HepG2 (cell line): ENCODE measurements around the gene NLRP14. TPM values are rescaled to one million over a fixed set of nuclear protein-coding genes. Genes with fewer than 3 reads are reported as not detected.

ENCODE experiments used
- ATAC-seq: fragments of 200-7000 bp; cut with Tn5 transposase; 3 replicates; pipeline ENCODE4 v1.9.1; 2020; ENCODE audit warnings: mild to moderate bottlenecking, moderate library complexity
- BruUV-seq: library from RNA; stranded (reverse); fragments of 400-500 nt; replicated peaks from 2 replicates; lab custom pipeline; 2021; lab: Mats Ljungman, UMichigan
- CTCF ChIA-PET: fragments of 300-600 bp; formaldehyde crosslinking; extraction: SDS; loops from one replicate; lab custom pipeline; 2021; ENCODE audit warnings: low total read pairs, inconsistent platforms, low intra/inter-chr PET ratio; lab: Yijun Ruan, JAX
- POLR2A ChIA-PET: fragments of 350-600 bp; sonication (Branson Sonifier 250); formaldehyde crosslinking; loops from one replicate; lab custom pipeline; 2020; ENCODE audit warnings: antibody characterized with exemption, inconsistent platforms; lab: Yijun Ruan, JAX
- DNase-seq: peaks from one replicate; pipeline ENCODE4 v3.0.0-alpha.2; 2015; ENCODE audit warnings: low spot score
- FAIRE-seq: peaks from 3 replicates; lab custom pipeline; 2011; peaks lifted over from hg19 to GRCh38; lab: Jason Lieb, UNC
- H2AFZ ChIP-seq: one replicate; pipeline ENCODE4 v1.6.1; 2011; ENCODE audit warnings: low read length, inconsistent platforms
- H3K27ac ChIP-seq: fragments of 300-600 bp; 3 replicates; pipeline ENCODE4 v1.8.0; 2011; ENCODE audit warnings: mixed run types, mild to moderate bottlenecking, mixed read lengths, low read length, inconsistent platforms; ENCODE audit not compliant: insufficient read depth; ENCODE audit errors: extremely low read length
- H3K27me3 ChIP-seq, 2 experiments: fragments of 200-600 bp in 1 of 2; 2 replicates in 1 of 2; 3 replicates in 1 of 2; pipeline versions ENCODE4 v1.6.0 to v1.8.0; 2011; ENCODE audit warnings: low read length in 2 of 2, mild to moderate bottlenecking in 2 of 2, moderate library complexity in 2 of 2, inconsistent platforms in 1 of 2; ENCODE audit not compliant: insufficient read depth in 2 of 2, control insufficient read depth in 1 of 2
- H3K36me3 ChIP-seq, 2 experiments: fragments of 200-600 bp in 1 of 2; replicated peaks in 1 of 2; 2 replicates in 1 of 2; 3 replicates in 1 of 2; pipeline versions ENCODE4 v1.5.1 to v1.8.0; 2011; ENCODE audit warnings: low read length in 2 of 2, inconsistent platforms in 1 of 2; ENCODE audit not compliant: insufficient read depth in 2 of 2, control insufficient read depth in 1 of 2
- H3K4me1 ChIP-seq: 2 replicates; pipeline ENCODE4 v1.5.1; 2012; ENCODE audit warnings: low read length, inconsistent platforms; ENCODE audit not compliant: insufficient read depth
- H3K4me2 ChIP-seq: 2 replicates; pipeline ENCODE4 v1.6.0; 2011; ENCODE audit warnings: low read depth, low read length, inconsistent platforms
- H3K4me3 ChIP-seq, 3 experiments: fragments of 200-600 bp in 1 of 3; sonication (generic), shearing (Covaris generic) in 1 of 3; replicated peaks in 1 of 3; 2 replicates each; pipeline ENCODE4 v1.5.1; 2011 to 2016; ENCODE audit warnings: low read length in 3 of 3, inconsistent platforms in 2 of 3, low read depth in 2 of 3, mild to moderate bottlenecking in 2 of 3, control low read depth in 1 of 3, mixed read lengths in 1 of 3; ENCODE audit not compliant: insufficient read depth in 1 of 3
- H3K79me2 ChIP-seq: one replicate; pipeline ENCODE4 v1.6.1; 2011; ENCODE audit warnings: low read length, inconsistent platforms; ENCODE audit not compliant: insufficient read depth
- H3K9ac ChIP-seq: 2 replicates; pipeline ENCODE4 v1.6.0; 2011; ENCODE audit warnings: mild to moderate bottlenecking, low read depth, low read length, inconsistent platforms; ENCODE audit not compliant: insufficient read depth
- H3K9me3 ChIP-seq: 2 replicates; pipeline ENCODE4 v1.5.1; 2012; ENCODE audit warnings: mild to moderate bottlenecking, low read length
- H4K20me1 ChIP-seq: 2 replicates; pipeline ENCODE4 v1.6.0; 2011; ENCODE audit warnings: inconsistent platforms, mild to moderate bottlenecking, low read length, moderate library complexity; ENCODE audit not compliant: insufficient read depth
- ETV5 ChIP-seq: IDR thresholded peaks from 2 replicates; pipeline ENCODE4 v1.6.1; 2018; ENCODE audit warnings: missing biosample characterization, missing genetic modification reagents, inconsistent platforms, borderline replicate concordance
- GZF1 ChIP-seq: sonication (generic); formaldehyde crosslinking; IDR thresholded peaks from 2 replicates; pipeline ENCODE4 v1.5.1; 2020; ENCODE audit warnings: mild to moderate bottlenecking, missing genetic modification reagents
- HMGA1 ChIP-seq: sonication (generic); formaldehyde crosslinking; conservative IDR thresholded peaks from 2 replicates; pipeline ENCODE4 v1.4.0; 2020; ENCODE audit warnings: missing genetic modification reagents
- KMT2A ChIP-seq: sonication (generic); formaldehyde crosslinking; IDR thresholded peaks from 2 replicates; pipeline ENCODE4 v1.4.0; 2020; ENCODE audit warnings: missing genetic modification reagents
- NCOA2 ChIP-seq: sonication (generic); formaldehyde crosslinking; IDR thresholded peaks from 2 replicates; pipeline ENCODE4 v1.8.0; 2022; ENCODE audit warnings: inconsistent platforms
- NFIC ChIP-seq: IDR thresholded peaks from 2 replicates; pipeline ENCODE4 v1.6.1; 2012; ENCODE audit warnings: mild to moderate bottlenecking, low read length, inconsistent platforms
- RNF2 ChIP-seq: fragments of 450-650 bp; conservative IDR thresholded peaks from 2 replicates; pipeline ENCODE4 v1.6.1; 2016; ENCODE audit warnings: low read depth
- SNRNP70 ChIP-seq: fragments of 200-400 bp; formaldehyde crosslinking; IDR thresholded peaks from 2 replicates; pipeline ENCODE4 v1.6.1; 2017; ENCODE audit warnings: mild to moderate bottlenecking, low read depth, low read length, moderate library complexity
- SYNCRIP ChIP-seq: fragments of 200-400 bp; formaldehyde crosslinking; IDR thresholded peaks from 2 replicates; pipeline ENCODE4 v1.6.1; 2018; ENCODE audit warnings: mild to moderate bottlenecking, low read depth, low read length; ENCODE audit not compliant: insufficient read depth
- XBP1 ChIP-seq: sonication (generic); formaldehyde crosslinking; IDR thresholded peaks from 2 replicates; pipeline ENCODE4 v1.5.0; 2020; ENCODE audit warnings: missing genetic modification reagents
- YY1 ChIP-seq: IDR thresholded peaks from 2 replicates; pipeline ENCODE4 v1.6.1; 2011; ENCODE audit warnings: low read length, low read depth, moderate library complexity, mild to moderate bottlenecking; ENCODE audit not compliant: insufficient read depth, insufficient replicate concordance
- ZBTB21 ChIP-seq: sonication (generic); formaldehyde crosslinking; IDR thresholded peaks from 2 replicates; pipeline ENCODE4 v1.4.0; 2020; ENCODE audit warnings: missing genetic modification reagents
- ZNF598 ChIP-seq: sonication (generic); formaldehyde crosslinking; IDR thresholded peaks from 2 replicates; pipeline ENCODE4 v1.5.1; 2020; ENCODE audit warnings: mild to moderate bottlenecking, missing genetic modification reagents, borderline replicate concordance
- ZNF672 ChIP-seq: sonication (generic); formaldehyde crosslinking; IDR thresholded peaks from 2 replicates; pipeline ENCODE4 v1.8.1; 2022; ENCODE audit warnings: missing genetic modification reagents
- WGBS: methylation state at CpG from one replicate; pipeline ENCODE4 v1.1.6; 2017; ENCODE audit warnings: low lambda C conversion rate; 5-methylcytosine and 5-hydroxymethylcytosine counted together
- in situ Hi-C: cut with HindIII; loops from 2 replicates; pipeline ENCODE4 v1.10.0; 2017; ENCODE audit warnings: low pct_unique_long_range_greater_than_20kb; ENCODE audit not compliant: extremely low pct_ligation_motif_present
- intact Hi-C: fragments of 100-400 bp; cut with micrococcal nuclease; formaldehyde crosslinking; loops from one replicate; pipeline ENCODE4 v1.10.0; 2022; ENCODE audit not compliant: unreplicated experiment
- polyA plus RNA-seq, 8 experiments: library from polyadenylated mRNA; depleted of rRNA in 3 of 8; stranded (reverse) in 7 of 8; unstranded in 1 of 8; fragments of >200 nt; fragmentation: Illumina TruSeq in 4 of 8; extraction: Trizol in 4 of 8; gene quantifications; 2 replicates each; pipeline versions ENCODE4 v1.2.1 to v1.2.3, GENCODE V29; 2011 to 2016; ENCODE audit warnings: low read depth in 4 of 8, missing spikeins in 1 of 8, mixed read lengths in 1 of 8; ENCODE audit not compliant: insufficient read depth in 1 of 8
- total RNA-seq, 5 experiments: library from RNA; depleted of rRNA; stranded (reverse); fragments of >200 nt; fragmentation: Illumina TruSeq; extraction: Trizol; gene quantifications; 2 replicates each; pipeline ENCODE4 v1.2.3, GENCODE V29; 2016; ENCODE audit warnings: low read depth in 1 of 5
- TF ChIP-seq, protein P1 (sequence below), 2 experiments: sonication (generic) in 1 of 2; formaldehyde crosslinking in 1 of 2; IDR thresholded peaks; 2 replicates each; pipeline versions ENCODE4 v1.5.1 to v1.6.1; 2011 to 2020; ENCODE audit warnings: borderline replicate concordance in 1 of 2, low read depth in 1 of 2, low read length in 1 of 2, mild to moderate bottlenecking in 1 of 2, missing genetic modification reagents in 1 of 2, moderate library complexity in 1 of 2

NLRP14 gene
- total and polyA plus RNA-seq, 2 of the 13 experiments (the other 11 are each of a cell fraction or from before 2014, with no cell fraction given): not detected

DNA sequence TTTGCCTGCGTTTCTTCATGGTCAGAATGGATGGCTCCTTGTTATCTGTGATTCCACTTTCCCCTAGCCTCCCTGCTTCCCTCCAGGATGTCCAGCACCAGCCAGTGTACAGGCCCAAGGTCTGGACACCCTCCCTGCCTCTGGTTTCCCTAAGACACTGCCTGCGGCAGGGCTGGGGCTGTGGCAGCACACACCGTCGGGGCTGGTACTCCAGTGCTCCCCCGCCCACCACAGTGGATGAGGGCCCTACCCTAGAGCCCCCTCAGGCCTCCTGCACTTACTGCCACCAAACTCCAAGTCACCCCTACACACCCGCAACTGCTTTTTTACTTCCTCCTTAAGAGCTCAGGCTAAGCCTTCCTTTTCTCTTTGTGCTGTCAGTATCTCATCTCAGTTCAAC is 29.1 kb upstream of the NLRP14 start:
- POLR2A ChIA-PET: no interaction called here
- BruUV-seq: no TSS peak

DNA sequence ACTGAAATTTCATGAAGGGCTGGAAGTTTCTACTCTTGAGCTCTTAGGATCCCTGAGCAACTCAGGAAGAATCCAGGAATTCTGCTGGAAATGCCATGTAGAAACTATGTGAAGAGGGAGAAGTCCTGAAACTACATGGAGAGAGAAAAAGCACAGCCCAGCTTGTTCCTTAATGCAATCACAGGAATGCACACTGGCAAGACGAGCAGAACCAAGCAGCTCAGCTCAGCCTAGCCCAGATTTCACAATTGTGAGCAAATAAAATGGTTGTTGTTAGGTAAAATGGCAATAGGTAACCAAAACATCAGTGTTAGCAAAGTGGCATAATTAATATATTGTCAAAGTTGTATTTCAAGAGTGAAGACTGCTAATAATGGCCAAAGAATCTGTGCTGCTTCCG is 28.3 kb upstream of the NLRP14 start:
- no peak overlapping the region for H3K4me3 ChIP-seq
- no peak for ATAC-seq
- in situ Hi-C loops: no loop called here
- no peaks in the 10 kb centered on the region for H3K79me2 ChIP-seq
- no peaks in the 10 kb centered on the region for H3K36me3 ChIP-seq
- POLR2A ChIA-PET: no interaction called here
- CTCF ChIA-PET: no interaction called here
- no peaks in the 10 kb centered on the region for H3K4me1 ChIP-seq
- H4K20me1 ChIP-seq: no peaks in the 10 kb centered on the region
- no peak overlapping the region for H3K9ac ChIP-seq
- no peak for FAIRE-seq
- H3K4me2 ChIP-seq: no peak overlapping the region
- BruUV-seq: no TSS peak
- no peaks in the 10 kb centered on the region for H3K27me3 ChIP-seq
- H2AFZ ChIP-seq: no peak overlapping the region
- H3K27ac ChIP-seq: no peak overlapping the region
- no peak for DNase-seq
- H3K9me3 ChIP-seq: no peaks in the 10 kb centered on the region
- 25% methylated on average over 2 of the region's 2 CpGs for WGBS
- intact Hi-C loops: no loop called here
- no peak for TF ChIP-seq YY1

More for the DNA sequence above, 29.1 kb upstream of the NLRP14 start:
- H3K9me3 ChIP-seq: no peaks in the 10 kb centered on the region
- FAIRE-seq (no peak), DNase-seq (no peak)
- H3K4me1 ChIP-seq: no peaks in the 10 kb centered on the region
- no peak overlapping the region for H3K27ac ChIP-seq
- WGBS: 16% methylated on average over 6 of the region's 6 CpGs
- H3K27me3 ChIP-seq: no peaks in the 10 kb centered on the region
- in situ Hi-C loops: no loop called here
- H3K4me3 ChIP-seq: no peak overlapping the region
- no peaks in the 10 kb centered on the region for H3K79me2 ChIP-seq
- H3K9ac ChIP-seq: no peak overlapping the region
- H4K20me1 ChIP-seq: no peaks in the 10 kb centered on the region
- TF ChIP-seq, protein P1, sequence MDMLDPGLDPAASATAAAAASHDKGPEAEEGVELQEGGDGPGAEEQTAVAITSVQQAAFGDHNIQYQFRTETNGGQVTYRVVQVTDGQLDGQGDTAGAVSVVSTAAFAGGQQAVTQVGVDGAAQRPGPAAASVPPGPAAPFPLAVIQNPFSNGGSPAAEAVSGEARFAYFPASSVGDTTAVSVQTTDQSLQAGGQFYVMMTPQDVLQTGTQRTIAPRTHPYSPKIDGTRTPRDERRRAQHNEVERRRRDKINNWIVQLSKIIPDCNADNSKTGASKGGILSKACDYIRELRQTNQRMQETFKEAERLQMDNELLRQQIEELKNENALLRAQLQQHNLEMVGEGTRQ (IDR thresholded peaks at IDR 0.05; ENCODE audit: low read depth, low read length): no peak
- TF ChIP-seq, protein P1 (CRISPR knock-in tag; IDR thresholded peaks at IDR 0.05; ENCODE audit: borderline replicate concordance): no peak
- TF ChIP-seq RNF2: no peak
- TF ChIP-seq ETV5: no peak
- TF ChIP-seq HMGA1: no peak
- TF ChIP-seq ZNF598 (CRISPR knock-in tag): no peak
- TF ChIP-seq SNRNP70: no peak
- TF ChIP-seq XBP1 (CRISPR knock-in tag): no peak
- TF ChIP-seq NFIC: no peak
- TF ChIP-seq NCOA2 (CRISPR knock-in tag): no peak
- TF ChIP-seq KMT2A (CRISPR knock-in tag): no peak
- TF ChIP-seq GZF1: no peak
- no peak for TF ChIP-seq ZBTB21
- no peak for TF ChIP-seq SYNCRIP
- TF ChIP-seq ZNF672: no peak
- TF ChIP-seq, all 625 proteins: peak for 0
- intact Hi-C loops: no loop called here
- no peak overlapping the region for H2AFZ ChIP-seq
- no peak overlapping the region for H3K4me2 ChIP-seq
- no peaks in the 10 kb centered on the region for H3K36me3 ChIP-seq
- no peak for ATAC-seq
- CTCF ChIA-PET: no interaction called here
